ENCODE data around the gene ATP8A1.

DNA sequence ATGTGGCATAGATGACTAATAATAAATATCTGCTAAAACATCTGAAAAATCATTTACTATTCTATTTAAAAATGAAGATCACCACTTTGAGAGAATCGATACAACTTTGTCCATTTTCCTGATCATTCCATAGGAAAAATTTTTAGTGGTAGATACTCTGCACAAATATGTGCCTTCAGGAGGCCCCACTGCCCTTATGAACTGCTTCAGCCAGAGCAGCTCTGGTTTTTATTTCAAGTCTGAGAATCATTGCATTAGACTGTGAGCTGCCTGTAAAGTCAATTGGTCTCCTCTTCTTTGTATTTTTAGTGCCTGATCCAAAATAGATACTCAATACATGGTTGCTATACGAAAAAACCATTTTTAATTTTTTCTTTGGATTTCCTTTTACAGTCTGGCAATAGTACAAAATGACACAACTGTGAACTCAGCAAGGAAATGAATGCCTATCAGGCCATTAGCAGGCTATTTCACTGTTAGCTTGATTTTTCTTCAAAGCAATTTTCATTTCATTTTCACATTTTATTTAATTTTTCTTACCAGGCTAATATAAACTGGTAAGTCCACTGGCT is 190.5 kb downstream of the ATP8A1 start:
- TF ChIP-seq, protein P1, sequence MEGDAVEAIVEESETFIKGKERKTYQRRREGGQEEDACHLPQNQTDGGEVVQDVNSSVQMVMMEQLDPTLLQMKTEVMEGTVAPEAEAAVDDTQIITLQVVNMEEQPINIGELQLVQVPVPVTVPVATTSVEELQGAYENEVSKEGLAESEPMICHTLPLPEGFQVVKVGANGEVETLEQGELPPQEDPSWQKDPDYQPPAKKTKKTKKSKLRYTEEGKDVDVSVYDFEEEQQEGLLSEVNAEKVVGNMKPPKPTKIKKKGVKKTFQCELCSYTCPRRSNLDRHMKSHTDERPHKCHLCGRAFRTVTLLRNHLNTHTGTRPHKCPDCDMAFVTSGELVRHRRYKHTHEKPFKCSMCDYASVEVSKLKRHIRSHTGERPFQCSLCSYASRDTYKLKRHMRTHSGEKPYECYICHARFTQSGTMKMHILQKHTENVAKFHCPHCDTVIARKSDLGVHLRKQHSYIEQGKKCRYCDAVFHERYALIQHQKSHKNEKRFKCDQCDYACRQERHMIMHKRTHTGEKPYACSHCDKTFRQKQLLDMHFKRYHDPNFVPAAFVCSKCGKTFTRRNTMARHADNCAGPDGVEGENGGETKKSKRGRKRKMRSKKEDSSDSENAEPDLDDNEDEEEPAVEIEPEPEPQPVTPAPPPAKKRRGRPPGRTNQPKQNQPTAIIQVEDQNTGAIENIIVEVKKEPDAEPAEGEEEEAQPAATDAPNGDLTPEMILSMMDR (IDR thresholded peaks at IDR 0.05), result no peak
- TF ChIP-seq POLR2A (IDR thresholded peaks at IDR 0.05) (no peak), EP300 (IDR thresholded peaks at IDR 0.05) (no peak)
